ENCODE data around the gene FOXN1. TPM values are rescaled to one million over a fixed set of nuclear protein-coding genes. Genes with fewer than 3 reads are reported as not detected.

FOXN1 gene
- total and polyA plus RNA-seq, 10 of the 15 experiments (the other 5 are each of a cell fraction or from before 2014, with no cell fraction given), result not detected

DNA sequence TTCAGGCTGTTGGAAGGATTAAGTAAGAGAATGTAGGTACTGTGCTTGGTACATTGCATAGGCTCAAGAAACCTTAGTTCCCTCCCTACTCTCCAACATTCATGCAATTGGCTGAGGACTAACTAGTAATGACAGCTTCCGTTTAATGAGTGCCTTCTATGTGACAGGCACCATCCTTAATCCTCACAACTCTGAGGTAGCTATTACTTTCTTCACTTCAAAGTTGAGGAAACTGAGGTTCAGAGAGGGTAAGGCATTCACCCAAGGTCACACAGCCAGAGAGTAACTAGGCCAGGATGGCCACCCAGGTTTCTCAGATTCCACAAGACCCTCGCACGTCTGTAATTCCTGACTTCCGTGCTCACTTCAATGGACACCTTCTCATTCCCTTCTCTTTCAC, 24.1 kb downstream of the FOXN1 start:
- no peaks in the 10 kb centered on the region for H3K4me1 ChIP-seq (ENCODE audit: control insufficient read depth, insufficient read depth, low read length)
- SMC1A ChIA-PET (ENCODE audit: uncharacterized antibody, unreplicated experiment), result interaction anchor here (1.5 kb wide), 1 partner anchor 45 kb away, joined by 3 read pairs; no protein-coding TSS in a partner anchor
- H2AFZ ChIP-seq (ENCODE audit: control insufficient read depth, low read depth, low read length), result no peak overlapping the region
- POLR2A ChIA-PET, result interaction anchor here (1.0 kb wide), 1 partner anchor 27 kb away, joined by 3 read pairs; no protein-coding TSS in a partner anchor
- BruUV-seq (replicated peaks), result no TSS peak
- H3K79me2 ChIP-seq (ENCODE audit: control insufficient read depth, insufficient read depth, low read length), result no peaks in the 10 kb centered on the region
- H3K36me3 ChIP-seq (ENCODE audit: control insufficient read depth in 2 of 2, insufficient read depth in 2 of 2, low read length in 1 of 2), result no peaks in the 10 kb centered on the region; a peak in 1 of 4 replicates
- RAD21 ChIA-PET (ENCODE audit: unreplicated experiment), result no interaction called here
- CTCF ChIA-PET, result no interaction called here
- H3K4me3 ChIP-seq, result no peak overlapping the region
- no peak overlapping the region for H3K9ac ChIP-seq (ENCODE audit: control insufficient read depth, insufficient read depth, low read length)
- no peak for ATAC-seq
- FAIRE-seq, result no peak
- no peaks in the 10 kb centered on the region for H3K9me3 ChIP-seq (replicated peaks; ENCODE audit: control insufficient read depth, insufficient read depth, low read length)
- no peaks in the 10 kb centered on the region; a peak in 1 of 4 replicates for H3K27me3 ChIP-seq (replicated peaks in 1 of 2; ENCODE audit: control insufficient read depth in 2 of 2, insufficient read depth in 2 of 2, low read length in 1 of 2)
- in situ Hi-C loops (cut with MboI), result no loop called here
- TF ChIP-seq SIX5 (IDR thresholded peaks at IDR 0.05; ENCODE audit: low read depth, low read length, severe bottlenecking), result no peak
- no peak for TF ChIP-seq POLR2AphosphoS2 (IDR thresholded peaks at IDR 0.05; ENCODE audit: low read depth, low read length)
- TF ChIP-seq, protein P1, sequence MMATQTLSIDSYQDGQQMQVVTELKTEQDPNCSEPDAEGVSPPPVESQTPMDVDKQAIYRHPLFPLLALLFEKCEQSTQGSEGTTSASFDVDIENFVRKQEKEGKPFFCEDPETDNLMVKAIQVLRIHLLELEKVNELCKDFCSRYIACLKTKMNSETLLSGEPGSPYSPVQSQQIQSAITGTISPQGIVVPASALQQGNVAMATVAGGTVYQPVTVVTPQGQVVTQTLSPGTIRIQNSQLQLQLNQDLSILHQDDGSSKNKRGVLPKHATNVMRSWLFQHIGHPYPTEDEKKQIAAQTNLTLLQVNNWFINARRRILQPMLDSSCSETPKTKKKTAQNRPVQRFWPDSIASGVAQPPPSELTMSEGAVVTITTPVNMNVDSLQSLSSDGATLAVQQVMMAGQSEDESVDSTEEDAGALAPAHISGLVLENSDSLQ (IDR thresholded peaks at IDR 0.05), result no peak
- TF ChIP-seq JUND (IDR thresholded peaks at IDR 0.05; ENCODE audit: low read depth, low read length), result no peak
- H3K4me2 ChIP-seq (ENCODE audit: control insufficient read depth, insufficient read depth), result no peak overlapping the region
- no peak for DNase-seq (ENCODE audit: low read depth, low spot score)
- intact Hi-C loops (cut with micrococcal nuclease; ENCODE audit: unreplicated experiment), result no loop called here
- H3K27ac ChIP-seq (ENCODE audit: control insufficient read depth, insufficient read depth), result no peak overlapping the region
- H4K20me1 ChIP-seq (ENCODE audit: control insufficient read depth, insufficient read depth), result no peaks in the 10 kb centered on the region
- 50% methylated on average over 4 of the region's 4 CpGs for WGBS (ENCODE audit: insufficient coverage, insufficient replicate concordance, low lambda C conversion rate, missing lambda C conversion rate)

DNA sequence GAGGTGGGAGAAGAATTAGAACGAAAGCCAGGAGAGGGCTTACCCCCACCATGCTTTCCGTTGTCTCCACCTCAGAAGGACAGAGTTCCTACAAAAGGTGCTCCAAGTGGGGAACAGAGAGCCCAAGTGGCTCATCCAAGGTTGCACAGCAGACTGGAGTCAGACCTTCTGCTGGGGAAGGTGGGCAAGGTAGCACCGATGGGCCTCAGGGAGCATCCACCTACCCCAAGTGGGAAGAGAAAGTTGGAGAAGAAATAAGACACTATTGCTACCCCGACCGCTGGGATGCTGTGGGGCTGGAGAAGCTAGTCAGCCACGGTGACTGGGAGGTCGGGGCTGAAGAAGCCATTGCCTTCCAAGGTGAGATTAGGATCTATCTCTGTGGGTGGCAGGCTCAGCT, 24.8 kb downstream of the FOXN1 start:
- POLR2A ChIA-PET, result interaction anchor here (1.0 kb wide), 1 partner anchor 27 kb away, joined by 3 read pairs; no protein-coding TSS in a partner anchor
- intact Hi-C loops (cut with micrococcal nuclease; ENCODE audit: unreplicated experiment) (no loop called here), in situ Hi-C loops (cut with MboI) (no loop called here)
- DNase-seq (ENCODE audit: low read depth, low spot score) (no peak), ATAC-seq (no peak), FAIRE-seq (no peak)
- BruUV-seq (replicated peaks), result no TSS peak
- no peak overlapping the region for H3K27ac ChIP-seq (ENCODE audit: control insufficient read depth, insufficient read depth)
- no peak overlapping the region for H3K9ac ChIP-seq (ENCODE audit: control insufficient read depth, insufficient read depth, low read length)
- H3K27me3 ChIP-seq (replicated peaks in 1 of 2; ENCODE audit: control insufficient read depth in 2 of 2, insufficient read depth in 2 of 2, low read length in 1 of 2), result no peaks in the 10 kb centered on the region; a peak in 1 of 4 replicates
- WGBS (ENCODE audit: insufficient coverage, insufficient replicate concordance, low lambda C conversion rate, missing lambda C conversion rate), result 38% methylated on average over 7 of the region's 7 CpGs
- H3K36me3 ChIP-seq (ENCODE audit: control insufficient read depth in 2 of 2, insufficient read depth in 2 of 2, low read length in 1 of 2), result no peaks in the 10 kb centered on the region; a peak in 1 of 4 replicates
- H4K20me1 ChIP-seq (ENCODE audit: control insufficient read depth, insufficient read depth), result no peaks in the 10 kb centered on the region
- H3K9me3 ChIP-seq (replicated peaks; ENCODE audit: control insufficient read depth, insufficient read depth, low read length), result no peaks in the 10 kb centered on the region
- CTCF ChIA-PET, result interaction anchor here (1.4 to 1.7 kb wide), 2 partner anchors 10 to 12 kb away, joined by 4 to 10 read pairs; no protein-coding TSS in a partner anchor
- no peaks in the 10 kb centered on the region for H3K4me1 ChIP-seq (ENCODE audit: control insufficient read depth, insufficient read depth, low read length)
- H3K4me3 ChIP-seq, result no peak overlapping the region
- no peak overlapping the region for H2AFZ ChIP-seq (ENCODE audit: control insufficient read depth, low read depth, low read length)
- no peak overlapping the region for H3K4me2 ChIP-seq (ENCODE audit: control insufficient read depth, insufficient read depth)
- RAD21 ChIA-PET (ENCODE audit: unreplicated experiment), result no interaction called here
- SMC1A ChIA-PET (ENCODE audit: uncharacterized antibody, unreplicated experiment), result interaction anchor here (1.1 kb wide), 1 partner anchor 28 kb away, joined by 6 read pairs; no protein-coding TSS in a partner anchor
- H3K79me2 ChIP-seq (ENCODE audit: control insufficient read depth, insufficient read depth, low read length), result no peaks in the 10 kb centered on the region
- no peak for TF ChIP-seq RBBP5 (conservative IDR thresholded peaks at IDR 0.05)
- TF ChIP-seq, protein P2, sequence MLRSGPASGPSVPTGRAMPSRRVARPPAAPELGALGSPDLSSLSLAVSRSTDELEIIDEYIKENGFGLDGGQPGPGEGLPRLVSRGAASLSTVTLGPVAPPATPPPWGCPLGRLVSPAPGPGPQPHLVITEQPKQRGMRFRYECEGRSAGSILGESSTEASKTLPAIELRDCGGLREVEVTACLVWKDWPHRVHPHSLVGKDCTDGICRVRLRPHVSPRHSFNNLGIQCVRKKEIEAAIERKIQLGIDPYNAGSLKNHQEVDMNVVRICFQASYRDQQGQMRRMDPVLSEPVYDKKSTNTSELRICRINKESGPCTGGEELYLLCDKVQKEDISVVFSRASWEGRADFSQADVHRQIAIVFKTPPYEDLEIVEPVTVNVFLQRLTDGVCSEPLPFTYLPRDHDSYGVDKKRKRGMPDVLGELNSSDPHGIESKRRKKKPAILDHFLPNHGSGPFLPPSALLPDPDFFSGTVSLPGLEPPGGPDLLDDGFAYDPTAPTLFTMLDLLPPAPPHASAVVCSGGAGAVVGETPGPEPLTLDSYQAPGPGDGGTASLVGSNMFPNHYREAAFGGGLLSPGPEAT (IDR thresholded peaks at IDR 0.05; ENCODE audit: low read depth), result no peak
- TF ChIP-seq CREB1 (IDR thresholded peaks at IDR 0.05; ENCODE audit: low read depth), result no peak
- no peak for TF ChIP-seq SREBF2 (IDR thresholded peaks at IDR 0.05; ENCODE audit: low read length)
- TF ChIP-seq, protein P3, sequence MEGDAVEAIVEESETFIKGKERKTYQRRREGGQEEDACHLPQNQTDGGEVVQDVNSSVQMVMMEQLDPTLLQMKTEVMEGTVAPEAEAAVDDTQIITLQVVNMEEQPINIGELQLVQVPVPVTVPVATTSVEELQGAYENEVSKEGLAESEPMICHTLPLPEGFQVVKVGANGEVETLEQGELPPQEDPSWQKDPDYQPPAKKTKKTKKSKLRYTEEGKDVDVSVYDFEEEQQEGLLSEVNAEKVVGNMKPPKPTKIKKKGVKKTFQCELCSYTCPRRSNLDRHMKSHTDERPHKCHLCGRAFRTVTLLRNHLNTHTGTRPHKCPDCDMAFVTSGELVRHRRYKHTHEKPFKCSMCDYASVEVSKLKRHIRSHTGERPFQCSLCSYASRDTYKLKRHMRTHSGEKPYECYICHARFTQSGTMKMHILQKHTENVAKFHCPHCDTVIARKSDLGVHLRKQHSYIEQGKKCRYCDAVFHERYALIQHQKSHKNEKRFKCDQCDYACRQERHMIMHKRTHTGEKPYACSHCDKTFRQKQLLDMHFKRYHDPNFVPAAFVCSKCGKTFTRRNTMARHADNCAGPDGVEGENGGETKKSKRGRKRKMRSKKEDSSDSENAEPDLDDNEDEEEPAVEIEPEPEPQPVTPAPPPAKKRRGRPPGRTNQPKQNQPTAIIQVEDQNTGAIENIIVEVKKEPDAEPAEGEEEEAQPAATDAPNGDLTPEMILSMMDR (IDR thresholded peaks at IDR 0.05 in 2 of 3, conservative IDR thresholded peaks at IDR 0.05 in 1 of 3; ENCODE audit: control insufficient read depth in 2 of 3, extremely low read depth in 1 of 3, insufficient read depth in 1 of 3, low read depth in 3 of 3, low read length in 3 of 3), result no peak
- TF ChIP-seq MTA3 (IDR thresholded peaks at IDR 0.05; ENCODE audit: borderline replicate concordance, low read length), result no peak
- no peak for TF ChIP-seq SP1 (IDR thresholded peaks at IDR 0.05; ENCODE audit: low read depth, low read length)
- TF ChIP-seq PAX8 (IDR thresholded peaks at IDR 0.05), result no peak

Measured in GM12878 (cell line).